GM19043 (cell line): ENCODE results near the gene FILIP1L.

ENCODE experiments used
- ATAC-seq: cut with Tn5 transposase; IDR thresholded peaks from one replicate; pipeline ENCODE4 v1.9.1; 2021; ENCODE audit warnings: low read depth; ENCODE audit not compliant: unreplicated experiment

The FILIP1L gene

DNA sequence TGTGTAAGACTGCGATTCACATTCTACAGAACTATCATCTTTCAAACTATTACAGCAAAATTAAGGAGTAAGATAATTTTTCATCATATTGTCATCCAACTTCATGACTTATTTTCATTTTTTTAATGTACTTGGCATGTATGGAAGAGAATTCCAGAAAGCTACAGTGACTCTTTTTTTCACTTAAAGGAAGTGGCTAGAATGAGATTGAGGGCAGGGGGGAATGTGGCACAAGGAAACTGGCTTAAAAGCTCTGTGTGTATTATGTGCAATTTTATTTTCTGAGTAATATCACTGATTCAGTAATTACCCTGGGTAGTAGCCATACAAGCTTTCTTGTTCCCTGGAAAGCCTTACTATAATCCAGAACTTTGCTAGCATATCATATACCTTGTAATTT, 94.6 kb downstream of the FILIP1L start:
- no peak for ATAC-seq

DNA sequence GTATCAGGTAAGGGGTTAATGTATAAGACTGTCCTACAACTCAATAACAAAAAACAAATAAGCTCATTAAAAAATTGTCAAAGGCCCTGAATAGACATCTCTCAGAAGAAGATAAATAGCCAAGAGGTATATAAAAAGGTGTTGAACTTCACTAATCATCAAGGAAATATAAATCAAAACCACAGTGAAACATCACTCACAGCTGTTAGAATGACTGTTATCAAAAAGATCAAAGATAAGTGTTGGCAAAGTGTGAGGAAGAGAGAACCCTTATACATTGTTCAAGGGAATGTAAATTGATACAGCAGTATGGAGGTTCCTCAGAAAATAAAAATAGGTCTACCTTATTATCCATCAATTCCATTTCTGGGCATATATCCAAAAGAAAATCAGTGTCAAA, 95.5 kb downstream of the FILIP1L start:
- no peak for ATAC-seq

DNA sequence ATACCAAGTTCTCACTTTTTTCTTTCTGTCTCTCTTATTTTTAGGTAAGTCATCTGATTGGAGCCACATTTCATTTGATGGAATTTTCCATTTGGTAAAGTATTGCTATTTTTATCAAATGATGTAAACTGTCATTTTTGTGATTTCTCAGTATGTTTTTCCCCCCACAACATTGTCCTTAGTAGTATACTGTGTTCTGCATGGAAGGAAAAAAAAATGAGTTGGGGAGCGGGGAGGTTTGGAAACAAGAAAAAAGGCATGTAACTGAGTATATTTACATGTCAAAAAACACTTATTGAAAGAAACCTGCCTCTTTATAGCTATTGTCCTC, 104.2 kb downstream of the FILIP1L start:
- no peak for ATAC-seq

DNA sequence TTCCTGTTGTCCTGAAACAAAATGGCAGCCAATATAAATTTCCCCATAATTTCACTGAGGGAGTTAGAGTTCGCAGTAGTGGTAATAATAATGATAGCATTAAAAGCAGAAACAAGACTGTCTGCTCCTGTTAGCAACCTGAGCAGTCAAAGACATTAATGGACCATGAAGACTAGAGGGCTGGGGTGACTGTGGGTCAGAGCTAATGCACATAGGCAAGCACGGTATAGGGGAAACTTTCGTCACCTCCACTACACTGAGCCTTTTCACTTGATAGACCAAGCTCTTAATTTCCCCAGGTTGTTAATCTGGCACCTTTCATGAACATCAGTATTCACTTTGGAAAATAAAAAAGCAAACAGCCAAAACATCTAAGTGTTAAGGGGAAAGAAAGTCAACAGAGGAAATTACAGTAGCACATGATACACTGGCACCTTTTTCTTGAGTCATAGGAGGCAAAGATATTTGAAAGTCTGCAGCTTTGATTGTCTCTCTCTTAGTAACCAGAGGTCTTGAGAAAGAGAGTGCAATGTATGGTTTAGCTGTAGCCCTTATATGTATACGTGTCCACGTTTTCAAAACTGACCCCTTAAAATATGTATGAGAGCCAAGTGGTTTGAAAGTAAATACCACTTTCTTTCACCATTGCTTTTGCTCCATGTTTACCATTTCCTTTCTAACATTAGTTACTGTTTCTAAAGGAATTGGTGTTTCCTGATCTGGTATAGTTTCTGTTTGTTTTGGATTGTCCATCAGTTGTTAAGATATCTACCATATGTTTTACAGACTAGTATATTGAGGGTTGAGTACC, 104.8 kb downstream of the FILIP1L start:
- no peak for ATAC-seq

DNA sequence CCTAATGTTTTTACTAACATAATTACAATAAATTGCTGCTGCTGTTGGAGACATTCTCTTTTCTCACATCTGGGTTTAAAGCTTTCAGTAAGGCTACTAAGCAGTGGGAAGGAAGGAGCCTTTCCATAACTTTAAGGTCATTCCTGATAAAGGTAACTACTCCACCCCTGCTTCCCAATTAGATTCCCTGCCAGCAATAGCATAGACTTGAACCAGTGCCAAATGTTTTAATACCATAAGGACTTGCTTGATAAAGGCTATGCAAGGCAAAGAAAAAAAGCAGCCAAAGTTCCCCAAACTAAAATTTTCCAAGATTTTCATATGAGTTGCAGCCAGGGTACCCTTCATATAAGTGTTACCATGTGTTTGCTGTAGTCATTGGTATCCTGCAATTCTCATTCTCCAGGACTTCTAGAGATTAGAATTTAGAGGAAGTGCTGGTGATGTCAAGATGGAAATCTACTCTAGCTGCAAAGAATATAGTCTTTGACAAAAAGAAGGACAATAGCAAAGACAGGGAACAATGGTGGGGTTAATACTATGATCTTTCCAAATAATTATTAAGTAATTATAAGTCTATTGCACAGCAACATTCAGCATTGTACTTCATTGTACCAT, 106.1 kb downstream of the FILIP1L start:
- ATAC-seq, result no peak

DNA sequence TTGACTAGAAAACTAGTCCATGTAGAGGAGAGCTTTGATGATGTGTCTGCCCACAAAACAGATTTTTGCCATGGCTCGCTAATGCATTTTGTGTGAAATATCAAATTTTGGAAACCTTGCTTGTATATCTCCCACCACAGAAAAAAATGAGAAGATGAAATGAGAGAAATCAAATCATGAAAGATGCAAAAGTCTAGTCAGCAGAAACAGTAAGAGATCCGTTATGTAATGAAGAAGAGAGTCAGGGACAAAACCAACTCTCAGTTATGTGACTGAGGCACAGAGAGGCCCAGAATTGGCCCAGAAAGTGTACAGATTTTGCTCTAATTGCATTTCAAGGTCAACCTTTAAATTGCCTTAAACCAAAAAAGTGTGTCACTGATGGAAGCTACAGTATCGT, 107.0 kb downstream of the FILIP1L start:
- ATAC-seq, result no peak

DNA sequence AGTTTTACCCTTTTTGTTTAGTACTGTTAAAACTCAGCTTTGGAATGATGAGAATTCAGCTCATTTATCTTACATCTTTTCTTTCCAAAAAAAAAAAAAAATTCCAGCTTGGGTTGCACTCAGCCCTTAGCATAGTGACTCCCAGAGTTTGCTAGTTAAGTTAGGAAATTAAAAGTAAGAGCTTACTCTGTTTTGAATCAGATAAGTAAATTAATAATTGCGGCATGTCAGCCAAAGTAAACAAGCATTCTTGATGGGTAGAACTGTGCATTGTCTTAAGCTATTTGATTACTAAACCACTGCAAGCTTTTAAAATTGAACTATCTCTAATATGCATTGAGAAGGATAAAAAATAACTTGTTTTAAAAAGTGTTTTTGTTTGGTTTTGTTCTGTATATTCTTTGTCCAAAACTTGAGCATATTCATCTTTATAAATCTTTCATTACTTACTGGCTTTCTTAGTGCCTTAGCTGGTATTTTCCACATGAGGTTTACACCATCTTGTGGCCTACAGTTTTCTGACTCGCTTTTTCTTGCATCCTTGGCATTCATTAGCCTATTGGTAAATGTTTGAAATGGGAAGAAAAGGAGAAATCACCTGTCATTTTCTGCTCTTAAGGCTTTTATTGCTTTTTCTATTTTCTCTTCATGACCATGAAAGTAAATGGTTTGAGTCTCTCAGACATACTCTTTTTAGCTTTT, 107.6 kb downstream of the FILIP1L start:
- no peak for ATAC-seq

DNA sequence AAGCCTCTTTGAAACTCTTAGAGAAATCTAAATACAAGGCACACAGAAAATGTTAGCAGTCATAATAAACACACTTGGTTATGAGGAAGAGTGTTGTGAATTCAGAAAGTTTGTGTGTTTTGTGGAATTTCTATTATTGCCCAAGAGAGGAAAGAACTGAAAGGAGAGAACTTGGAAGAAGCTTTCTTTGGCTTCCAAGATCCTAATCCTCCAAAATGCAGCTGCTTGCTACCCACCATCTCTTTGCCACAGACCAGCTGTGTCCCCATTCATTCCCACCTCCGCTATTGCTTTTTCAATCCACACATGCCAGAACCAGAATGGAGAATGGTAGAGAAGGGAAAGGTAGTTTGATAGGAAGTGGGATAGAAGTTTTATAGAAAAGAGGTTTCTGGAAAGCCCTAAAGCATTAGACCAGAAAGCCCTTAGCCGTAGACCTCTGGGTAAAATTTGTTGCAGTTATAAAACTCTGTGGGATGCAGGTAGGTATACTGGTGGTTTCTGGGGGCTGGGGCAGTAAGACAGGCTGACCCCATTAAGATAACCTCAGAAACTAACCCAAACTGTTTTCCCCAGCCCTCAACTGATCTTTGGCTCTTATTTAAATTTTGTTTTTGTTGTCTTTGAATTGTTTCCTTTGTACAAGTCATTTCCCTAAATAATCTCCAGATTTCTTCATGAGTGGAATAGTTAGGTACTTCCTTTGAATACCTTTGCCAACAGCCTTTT, 108.5 kb downstream of the FILIP1L start:
- no peak for ATAC-seq

DNA sequence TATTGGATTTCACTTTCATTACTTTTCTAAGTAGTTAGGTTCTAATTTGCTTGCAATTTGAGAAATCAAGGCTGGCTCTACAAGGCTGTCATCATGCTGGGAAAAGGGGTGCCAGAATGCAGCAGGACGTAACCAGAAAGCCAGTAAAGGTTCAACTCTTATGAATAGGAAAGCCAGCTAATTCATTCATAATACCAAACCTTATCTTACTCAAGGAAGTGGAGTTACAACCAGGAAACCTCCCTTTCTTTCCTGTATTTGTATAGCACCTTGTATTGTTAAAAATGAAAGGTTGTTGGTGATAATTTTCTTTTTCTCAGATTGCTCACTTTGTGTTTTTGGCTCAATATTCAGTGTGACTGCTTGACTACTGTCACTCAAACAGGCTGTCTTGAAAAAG, 109.4 kb downstream of the FILIP1L start:
- ATAC-seq, result no peak

DNA sequence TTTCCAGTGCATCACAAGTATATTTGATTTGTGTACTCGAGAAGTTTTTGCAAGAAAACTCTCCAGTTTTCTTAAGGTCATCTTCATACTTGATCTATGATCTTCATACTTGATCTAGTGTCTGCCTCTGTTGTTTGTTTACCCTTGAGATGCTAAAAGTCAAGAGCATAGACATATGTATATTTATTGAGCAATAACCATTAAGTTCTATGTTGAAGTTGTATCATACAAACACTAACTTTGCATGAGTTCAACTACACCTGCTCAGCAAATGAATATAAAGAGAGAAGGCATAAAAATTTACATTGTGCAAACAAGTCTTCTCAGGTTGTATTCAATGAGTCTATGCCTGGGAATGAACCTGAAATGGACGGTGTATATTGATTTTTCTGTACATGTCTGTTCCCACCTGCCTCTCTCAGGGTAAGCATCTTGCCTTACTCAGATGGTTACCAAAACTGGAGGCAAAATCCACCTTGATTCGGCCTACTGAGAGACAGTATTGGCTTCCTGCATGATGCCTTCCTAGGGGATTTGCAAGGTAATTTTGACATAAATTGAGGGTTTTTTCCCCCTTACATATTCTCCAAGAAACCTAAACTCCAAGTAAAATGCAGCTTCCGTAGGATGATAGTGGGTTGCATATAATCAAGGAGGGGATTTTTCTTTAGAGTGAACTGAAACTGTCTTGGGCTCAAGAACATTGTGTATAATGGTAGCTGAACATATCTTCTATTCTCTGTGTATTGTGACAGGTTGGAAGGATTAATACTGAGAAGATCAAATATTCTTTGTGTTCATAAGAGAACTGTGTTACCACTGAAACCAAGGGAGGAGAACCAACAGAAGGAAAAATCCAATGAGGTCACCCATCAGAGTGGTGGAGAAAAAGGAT, 110.4 kb downstream of the FILIP1L start:
- ATAC-seq, result no peak

DNA sequence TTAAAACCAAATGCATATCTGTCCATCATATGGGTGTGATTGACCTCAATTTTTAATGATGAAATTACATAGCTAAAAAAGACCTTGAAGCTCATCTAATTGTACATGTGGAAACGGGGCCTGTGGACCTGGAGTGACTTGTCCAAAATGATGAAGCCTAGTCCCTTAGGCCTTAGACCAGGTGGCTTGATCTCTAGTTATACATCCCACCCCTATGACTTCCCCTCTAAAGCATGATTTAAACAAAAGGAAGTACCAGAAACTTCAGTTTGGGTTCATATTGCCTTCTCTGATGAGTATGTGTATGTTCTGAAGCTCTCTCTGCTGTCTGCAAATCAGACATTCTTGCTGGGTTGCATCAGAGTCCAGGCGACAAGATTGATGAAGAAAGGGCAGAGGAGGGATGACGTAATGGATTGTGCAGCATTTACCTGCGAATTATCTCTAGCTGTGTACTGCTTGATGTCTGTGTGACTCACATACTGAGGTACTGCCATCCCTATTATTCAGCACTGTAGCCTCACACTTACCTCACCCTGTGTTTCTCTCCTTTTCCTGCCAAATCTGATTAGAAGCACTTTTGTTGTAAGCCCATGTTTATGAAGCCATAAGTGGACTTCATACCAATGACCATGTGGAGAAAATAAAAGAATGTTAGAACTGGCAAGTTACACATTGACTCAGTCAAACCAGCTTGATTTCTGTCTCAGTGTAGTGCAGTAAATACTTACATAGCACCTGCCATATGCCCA, 111.5 kb downstream of the FILIP1L start:
- ATAC-seq, result no peak

DNA sequence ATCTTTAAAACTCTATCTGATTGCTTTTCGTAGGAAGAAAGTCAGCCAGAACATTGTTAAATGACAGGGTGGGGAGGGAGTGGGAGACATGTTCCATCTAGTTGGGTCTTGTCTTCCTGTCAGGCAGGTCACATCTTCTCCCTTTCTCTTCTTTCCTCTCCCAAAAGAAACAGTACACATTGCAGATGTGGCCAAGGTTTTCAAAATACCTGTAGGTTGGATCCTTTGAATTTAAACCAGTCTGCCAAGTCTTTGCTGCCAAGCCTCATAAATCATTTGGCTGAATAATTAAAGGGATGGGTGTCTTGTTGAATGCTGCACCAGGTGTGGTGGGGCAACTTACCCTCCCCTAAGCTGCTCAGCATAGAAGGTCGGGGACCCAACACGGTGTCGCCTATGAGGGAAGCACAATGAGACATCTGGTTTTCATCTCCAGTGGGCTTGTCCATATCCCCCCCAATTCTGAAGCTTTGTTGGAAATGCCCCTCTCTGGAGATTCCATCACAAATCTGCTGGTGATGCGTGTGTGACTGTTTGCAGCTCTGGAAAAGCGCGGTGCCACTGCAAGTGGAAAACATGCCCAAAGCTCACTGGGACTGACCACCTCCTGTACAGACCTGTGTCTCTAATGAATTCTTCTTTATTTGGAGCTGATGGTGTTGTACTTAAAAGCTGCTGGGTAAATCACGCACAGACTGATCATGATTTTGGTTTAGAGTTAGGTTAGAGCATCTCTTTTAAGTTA, 112.6 kb downstream of the FILIP1L start:
- no peak for ATAC-seq

DNA sequence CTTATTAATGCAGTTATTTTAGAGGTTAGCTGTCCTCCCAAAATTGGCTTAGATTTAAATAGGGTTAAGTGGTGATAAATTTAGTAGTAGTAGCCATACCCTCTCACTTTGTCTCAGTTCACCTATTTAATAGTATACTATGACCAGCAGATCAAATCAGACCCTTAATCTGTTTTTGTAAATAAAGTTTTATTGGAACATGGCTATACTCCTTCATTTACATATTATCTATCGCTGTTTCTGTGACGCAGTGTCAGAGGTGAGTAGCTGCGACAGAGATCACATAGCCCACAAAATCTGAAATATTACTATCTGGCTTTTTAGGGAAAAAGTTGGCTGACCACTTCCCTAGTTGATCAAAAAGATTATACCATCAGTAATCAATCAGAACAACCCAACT, 113.2 kb downstream of the FILIP1L start:
- ATAC-seq, result no peak

DNA sequence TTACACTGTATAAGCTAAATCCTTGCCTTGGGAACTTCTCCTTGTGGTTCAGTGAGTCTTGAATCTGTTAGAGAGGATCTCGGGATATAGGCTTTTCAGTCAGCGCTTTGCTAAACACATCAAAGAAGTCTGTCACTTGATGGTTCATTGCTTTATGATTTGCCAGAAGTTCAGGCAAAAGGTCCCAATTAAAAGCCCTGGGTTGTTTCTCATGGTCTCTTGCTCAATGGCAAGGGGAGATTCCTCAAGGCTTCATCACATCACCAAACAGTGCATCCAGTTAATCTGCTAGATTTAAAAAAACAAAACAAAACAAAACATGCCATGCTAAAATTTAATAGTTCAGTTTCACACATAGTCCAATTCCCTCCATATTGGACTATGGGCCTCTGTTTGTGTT, 114.8 kb downstream of the FILIP1L start:
- no peak for ATAC-seq

DNA sequence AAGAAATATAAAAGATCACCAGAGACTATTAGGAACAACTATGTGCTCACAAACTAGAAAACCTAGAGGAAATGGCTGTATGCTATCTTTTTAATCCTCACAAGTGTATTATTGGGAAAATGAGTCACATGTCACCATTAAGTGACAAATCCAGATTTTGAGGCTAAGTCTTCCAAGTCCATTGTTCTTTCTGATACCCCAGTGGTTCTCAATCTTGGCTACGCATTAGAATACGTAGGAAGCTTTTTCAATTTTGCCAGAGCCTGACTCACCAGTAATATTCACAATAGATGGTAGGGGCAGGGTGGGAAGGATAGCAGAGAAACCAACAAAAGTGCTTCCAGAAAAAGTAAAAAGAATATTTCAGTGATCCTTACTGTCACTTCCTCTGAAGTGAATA, 117.0 kb downstream of the FILIP1L start:
- ATAC-seq, result no peak

DNA sequence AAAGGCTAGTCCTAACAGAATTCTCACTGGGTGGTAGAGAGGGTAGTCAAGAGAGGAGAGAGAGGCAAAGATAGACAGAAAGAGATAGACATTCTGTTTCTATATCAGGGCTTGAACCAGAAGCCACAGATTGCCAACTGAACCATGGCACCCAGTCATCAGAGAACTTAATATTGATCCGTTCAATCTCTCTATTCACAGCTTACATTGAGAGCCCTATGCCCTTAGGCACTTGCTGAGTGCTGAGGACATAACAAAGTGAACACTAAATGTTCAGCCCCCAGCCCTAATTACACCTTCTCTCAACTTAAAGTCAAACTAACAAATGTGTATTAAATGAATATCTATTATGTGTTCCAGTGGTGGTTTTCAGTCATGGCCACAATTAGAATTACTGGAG, 124.1 kb downstream of the FILIP1L start:
- ATAC-seq, result no peak

DNA sequence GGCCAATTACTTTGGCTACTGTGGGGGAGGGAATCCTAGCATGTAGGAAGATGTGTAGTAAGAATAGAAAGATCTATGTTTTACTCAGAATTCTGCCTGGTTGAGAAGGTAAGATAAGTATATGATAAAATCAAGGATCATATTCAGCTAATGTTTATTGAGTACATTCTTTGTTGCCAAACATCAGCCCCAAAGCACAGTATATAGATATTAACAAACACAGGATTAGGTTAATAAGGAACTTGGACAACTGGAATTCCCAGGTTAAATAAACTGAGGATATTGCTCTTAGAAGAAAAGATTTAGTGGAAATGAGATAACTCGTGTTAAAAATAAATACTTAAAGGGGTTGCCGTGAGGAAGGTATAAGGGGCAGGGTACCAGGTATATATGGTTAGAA, 129.6 kb downstream of the FILIP1L start:
- ATAC-seq, result no peak

DNA sequence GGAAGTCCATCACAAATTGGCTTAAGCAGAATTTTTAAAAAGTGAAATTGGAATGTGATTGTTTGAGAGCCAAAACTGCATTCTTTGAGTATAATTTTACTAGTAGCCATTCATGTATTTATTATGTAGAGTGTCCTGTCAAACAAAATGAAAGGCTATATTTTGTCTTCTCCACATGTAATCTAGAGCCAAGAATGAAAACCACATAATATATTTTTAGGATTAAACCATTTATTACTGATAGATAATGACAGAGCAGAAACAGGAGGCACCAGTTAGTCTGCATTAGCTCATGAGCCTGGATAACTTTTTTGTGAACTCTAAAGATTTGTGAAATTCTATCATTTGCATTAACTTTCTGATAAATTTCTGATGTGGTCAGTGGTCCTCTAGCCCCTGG, 130.2 kb downstream of the FILIP1L start:
- no peak for ATAC-seq

DNA sequence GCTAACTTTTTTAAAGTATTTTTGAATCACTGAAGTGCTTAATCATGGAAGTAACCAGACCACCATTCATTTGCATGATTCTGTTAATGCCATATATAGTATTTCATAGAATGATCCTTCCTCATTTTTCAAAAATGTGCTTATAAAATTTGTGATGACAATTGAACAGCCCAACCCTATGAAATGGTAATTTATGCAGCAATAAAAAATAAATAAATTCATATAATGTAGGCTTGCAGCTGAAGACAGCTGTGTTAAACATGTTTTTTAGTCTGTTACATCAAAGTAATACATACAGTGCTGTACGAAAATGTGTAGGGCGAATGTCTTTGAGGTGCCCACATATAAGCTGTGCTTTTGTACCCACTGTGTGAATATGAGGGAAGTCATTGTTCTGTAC, 131.7 kb downstream of the FILIP1L start:
- no peak for ATAC-seq
